KOPT-K1 (cell line): ENCODE results near the gene BMP10.

ENCODE experiments used
- H3K27ac ChIP-seq: fragments of 200-600 bp; sonication (generic); 2 replicates; pipeline ENCODE4 v1.5.1; 2016; ENCODE audit warnings: antibody characterized with exemption, mild to moderate bottlenecking, low read depth, low read length; ENCODE audit not compliant: poor library complexity, severe bottlenecking
- H3K36me3 ChIP-seq: fragments of 200-600 bp; sonication (generic); 2 replicates; pipeline ENCODE4 v1.5.1; 2017; ENCODE audit warnings: antibody characterized with exemption, mild to moderate bottlenecking, low read length, moderate library complexity; ENCODE audit not compliant: insufficient read depth
- H3K9me3 ChIP-seq: fragments of 200-600 bp; sonication (generic); 2 replicates; pipeline ENCODE4 v1.5.1; 2017; ENCODE audit warnings: antibody characterized with exemption, low read length, mild to moderate bottlenecking; ENCODE audit not compliant: insufficient read depth, poor library complexity, severe bottlenecking

The BMP10 gene

GRCh38 chr2:68828887-68829708 lies 42.1 kb downstream of the BMP10 start:
- Histone ChIP-seq H3K9me3 (no peaks in the 10 kb centered on the region), H3K36me3 (peaks cover 21% of the 10 kb centered on the region), H3K27ac (peak overlapping the region; percentile 69)

- Histone ChIP-seq H3K27ac (peak overlapping the region; percentile 69), H3K9me3 (no peaks in the 10 kb centered on the region), H3K36me3 (peaks cover 34% of the 10 kb centered on the region)
These were observed 43.5 kb downstream of the BMP10 start for GRCh38 chr2:68827666-68828065.

GRCh38 chr2:68825866-68826265 lies 45.3 kb downstream of the BMP10 start:
- no peak overlapping the region for H3K27ac ChIP-seq
- H3K9me3 ChIP-seq: no peaks in the 10 kb centered on the region
- peaks cover 52% of the 10 kb centered on the region for H3K36me3 ChIP-seq

DNA sequence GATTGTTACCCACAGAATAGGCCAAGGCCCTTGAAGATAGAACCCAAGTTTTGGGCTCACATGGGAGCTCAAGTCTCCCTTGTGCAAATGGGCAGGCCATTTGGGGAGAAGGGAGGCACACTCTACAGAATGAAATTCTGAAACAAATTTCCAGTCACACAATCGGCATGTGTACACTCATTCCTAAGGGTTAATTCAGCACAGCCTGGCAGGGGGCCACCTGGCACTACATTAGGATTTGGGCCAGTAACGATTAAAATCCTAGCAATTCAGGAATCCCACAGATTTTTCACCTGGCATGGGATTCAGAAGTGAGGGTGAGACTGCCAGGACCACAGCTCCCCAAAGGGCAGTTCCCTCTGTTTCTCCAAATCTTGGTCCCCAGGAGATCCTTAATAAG lies 46.4 kb downstream of the BMP10 start:
- Histone ChIP-seq H3K9me3 (no peaks in the 10 kb centered on the region), H3K27ac (no peak overlapping the region), H3K36me3 (peaks cover 62% of the 10 kb centered on the region)

- peaks cover 87% of the 10 kb centered on the region for H3K36me3 ChIP-seq
- H3K27ac ChIP-seq: no peak overlapping the region
- no peaks in the 10 kb centered on the region for H3K9me3 ChIP-seq
These were observed 48.9 kb downstream of the BMP10 start for GRCh38 chr2:68822207-68822872.

GRCh38 chr2:68819556-68819955 lies 51.6 kb downstream of the BMP10 start:
- H3K36me3 ChIP-seq: peaks cover 96% of the 10 kb centered on the region
- no peaks in the 10 kb centered on the region for H3K9me3 ChIP-seq
- H3K27ac ChIP-seq: no peak overlapping the region

DNA sequence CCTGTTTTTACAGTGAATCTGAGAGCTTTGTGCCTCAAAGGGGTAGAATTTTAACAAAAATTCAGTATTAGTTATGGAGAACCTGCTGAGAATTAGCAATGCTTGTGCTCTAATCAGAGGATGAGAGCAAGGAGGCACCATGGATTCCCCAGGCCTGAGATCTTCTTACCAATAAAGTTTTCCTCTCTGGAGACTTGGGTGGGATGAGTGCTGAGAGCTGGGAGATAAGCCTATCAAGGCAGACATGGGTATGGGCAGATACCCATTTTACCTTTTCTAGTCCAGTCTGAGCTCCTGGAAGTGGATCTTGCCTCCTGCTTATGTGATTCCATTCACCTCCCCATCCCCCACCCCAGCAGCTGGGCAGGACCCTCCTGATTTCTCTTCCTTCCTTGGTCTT lies 53.9 kb downstream of the BMP10 start:
- H3K36me3 ChIP-seq: peaks cover 96% of the 10 kb centered on the region
- no peaks in the 10 kb centered on the region for H3K9me3 ChIP-seq
- no peak overlapping the region for H3K27ac ChIP-seq
